Thyroid gland (tissue), 4 donors: ENCODE results near the gene TBC1D2B. TPM values are rescaled to one million over a fixed set of nuclear protein-coding genes. Genes with fewer than 3 reads are reported as not detected.

Experiments used
- DNase-seq, 2 donors: peaks; one replicate each; pipeline ENCODE4 v3.0.0-alpha.2; 2019
- H3K27ac ChIP-seq, 3 donors: fragments of 200-600 bp; sonication (generic); 1 replicate in 2 of 3; 2 replicates in 1 of 3; pipeline ENCODE4 v1.5.1; 2016 to 2019; ENCODE audit warnings: mild to moderate bottlenecking in 1 of 3, moderate library complexity in 1 of 3
- H3K27me3 ChIP-seq: fragments of 200-600 bp; sonication (generic); one replicate; pipeline ENCODE4 v1.5.1; 2019
- H3K36me3 ChIP-seq, 2 donors: fragments of 200-600 bp; sonication (generic); one replicate each; pipeline ENCODE4 v1.5.1; 2016 to 2019
- H3K4me1 ChIP-seq, 2 donors: fragments of 200-600 bp; sonication (generic); one replicate each; pipeline ENCODE4 v1.5.1; 2017 to 2019
- H3K4me3 ChIP-seq, 3 donors: fragments of 200-600 bp; sonication (generic); replicated peaks in 1 of 3; 1 replicate in 2 of 3; 2 replicates in 1 of 3; pipeline ENCODE4 v1.5.1; 2016; ENCODE audit warnings: mild to moderate bottlenecking in 1 of 3
- H3K9me3 ChIP-seq: fragments of 200-600 bp; sonication (generic); one replicate; pipeline ENCODE4 v1.5.1; 2017
- CTCF ChIP-seq, 6 experiments: fragments of 200-600 bp in 3 of 6; fragments of 450-650 bp in 3 of 6; sonication (generic) in 3 of 6; IDR thresholded peaks; one replicate each; pipeline ENCODE4 v1.5.1; 2016 to 2019; ENCODE audit warnings: antibody characterized with exemption in 6 of 6, mild to moderate bottlenecking in 2 of 6, inconsistent platforms in 1 of 6, moderate library complexity in 1 of 6
- POLR2A ChIP-seq, 2 donors: fragments of 450-650 bp; IDR thresholded peaks; one replicate each; pipeline ENCODE4 v1.6.1; 2017; ENCODE audit warnings: antibody characterized with exemption in 2 of 2, mild to moderate bottlenecking in 2 of 2, moderate library complexity in 1 of 2
- WGBS, 2 donors: methylation state at CpG; one replicate each; pipeline ENCODE4 v1.1.5; 2017; 5-methylcytosine and 5-hydroxymethylcytosine counted together
- intact Hi-C: fragments of 100-400 bp; cut with DNase I; formaldehyde crosslinking; loops from one replicate; pipeline ENCODE4 v1.15.1; 2023
- total RNA-seq, 4 donors: library from RNA; depleted of rRNA; stranded (reverse); fragments of >200 nt; gene quantifications; one replicate each; pipeline ENCODE4 v1.2.3, GENCODE V29; 2016

TBC1D2B gene
- total RNA-seq, 4 donors from 2014 or later, result 32.8 to 54.0 (median 40.1) TPM

- 87 to 88% methylated on average over 8 to 9 of the region's 9 CpGs for WGBS, 2 donors
These were observed 20.2 kb upstream of the TBC1D2B start for GRCh38 chr15:78097667-78098066.

DNA sequence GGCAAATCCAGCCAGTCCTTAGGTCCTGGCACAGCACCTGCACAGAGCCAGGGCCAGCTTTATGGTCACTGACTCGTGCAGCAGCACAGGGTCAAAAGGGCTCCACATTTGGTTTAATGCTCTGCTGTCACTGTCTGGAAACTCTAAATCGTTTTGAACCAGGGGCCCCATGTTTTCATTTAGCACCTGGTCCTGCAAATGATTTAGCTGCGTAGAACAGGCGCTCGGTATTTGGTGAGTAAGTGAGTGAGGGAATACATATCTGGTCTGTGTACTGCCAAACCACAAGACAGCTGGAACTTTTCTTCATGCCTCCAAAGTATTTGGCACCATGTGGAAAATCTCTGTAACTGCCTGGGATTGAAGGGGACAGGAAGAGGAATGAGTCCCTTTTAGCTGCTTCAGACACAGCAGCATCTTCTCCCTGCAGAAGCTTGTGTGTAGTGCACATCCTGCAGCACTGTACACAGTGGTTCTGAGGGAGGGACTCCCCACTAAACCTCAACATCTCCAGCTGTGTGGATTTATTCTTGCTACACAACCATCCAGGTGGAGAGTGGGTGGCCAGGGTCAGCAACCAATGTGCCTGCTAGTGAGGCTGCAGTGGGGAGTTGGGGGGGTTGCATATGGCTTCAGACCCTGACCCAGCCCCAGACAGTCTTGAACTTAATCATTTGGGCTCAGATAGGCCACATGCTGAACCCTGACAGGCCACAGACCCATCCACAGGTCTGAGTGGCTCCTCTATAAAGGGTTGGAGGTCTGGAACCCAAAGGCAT is 15.9 kb upstream of the TBC1D2B start:
- WGBS, 2 donors, result 58 to 63% methylated on average over 5 of the region's 5 CpGs
- peaks cover 0 to 11% of the 10 kb centered on the region in 2 donors for H3K4me1 ChIP-seq
- H3K36me3 ChIP-seq, result no peaks in the 10 kb centered on the region
- no peak overlapping the region for H3K27ac ChIP-seq
- no peaks in the 10 kb centered on the region for H3K27me3 ChIP-seq
- DNase-seq, result no peak
- intact Hi-C loops, result no loop called here
- TF ChIP-seq POLR2A (IDR thresholded peaks at IDR 0.05) (no peak), CTCF (IDR thresholded peaks at IDR 0.05) (no peak)
- H3K4me3 ChIP-seq, result no peak overlapping the region
- no peaks in the 10 kb centered on the region for H3K9me3 ChIP-seq

More at GRCh38 chr15:78097667-78098066, 20.2 kb upstream of the TBC1D2B start:
- no peak overlapping the region for H3K4me3 ChIP-seq
- no peaks in the 10 kb centered on the region for H3K9me3 ChIP-seq
- TF ChIP-seq POLR2A (IDR thresholded peaks at IDR 0.05) (no peak), CTCF (IDR thresholded peaks at IDR 0.05) (no peak)
- intact Hi-C loops, result no loop called here
- no peaks in the 10 kb centered on the region for H3K27me3 ChIP-seq
- no peaks in the 10 kb centered on the region for H3K36me3 ChIP-seq
- H3K4me1 ChIP-seq, result peaks cover 0 to under 1% of the 10 kb centered on the region in 2 donors
- DNase-seq, result no peak
- no peak overlapping the region for H3K27ac ChIP-seq

- H3K36me3 ChIP-seq, result no peaks in the 10 kb centered on the region
- no peak within 1 kb of the TSS for H3K4me3 ChIP-seq
- DNase-seq, result peak; percentile 29 to 35
- TF ChIP-seq CTCF (IDR thresholded peaks at IDR 0.05) (no peak), POLR2A (IDR thresholded peaks at IDR 0.05) (no peak)
- H3K27me3 ChIP-seq, result no peaks in the 10 kb centered on the region
- WGBS, 2 donors, result 70 to 78% methylated on average over 6 to 10 of the region's 11 CpGs
- intact Hi-C loops, result no loop called here
- no peaks in the 10 kb centered on the region for H3K9me3 ChIP-seq
- peaks cover 0 to 11% of the 10 kb centered on the region in 2 donors for H3K4me1 ChIP-seq
- no peak within 1 kb of the TSS for H3K27ac ChIP-seq
These were observed 14.9 kb upstream of the TBC1D2B start, which contains the start of gene SH2D7 for GRCh38 chr15:78092261-78093041. TSS of gene SH2D7 (plus strand) at chr15:78092561. CDS start at chr15:78092585, 24 bp downstream.

DNA sequence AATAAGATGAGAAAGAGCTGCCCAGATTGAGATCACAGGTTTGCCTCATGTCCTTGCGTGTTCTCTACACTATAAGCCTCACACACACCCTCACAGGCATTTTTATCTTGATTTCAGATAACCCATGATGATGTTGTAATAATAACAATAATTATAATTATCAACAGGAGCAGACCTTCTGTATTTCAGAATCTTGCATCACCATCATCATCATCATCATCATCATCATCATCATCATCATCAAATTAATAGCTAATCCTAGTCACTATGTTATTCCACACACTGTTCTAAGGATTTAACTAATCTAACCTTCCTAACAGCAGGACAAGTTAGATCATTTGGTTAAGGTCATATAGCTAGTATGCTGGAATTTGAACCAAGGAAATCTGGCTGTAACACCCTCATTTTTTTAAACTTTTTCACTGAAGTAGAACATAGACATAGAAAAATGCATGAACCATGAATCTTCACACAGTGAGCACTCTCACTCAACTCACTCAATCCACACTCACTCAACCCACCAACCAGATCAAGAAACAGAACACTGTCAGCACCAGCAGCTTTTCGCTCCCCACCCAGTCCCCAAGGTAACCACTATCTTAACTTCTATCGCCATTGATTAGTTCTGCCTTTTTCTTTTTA is 13.0 kb upstream of the TBC1D2B start:
- no peak overlapping the region for H3K27ac ChIP-seq
- TF ChIP-seq POLR2A (IDR thresholded peaks at IDR 0.05), result no peak
- no peak for TF ChIP-seq CTCF (IDR thresholded peaks at IDR 0.05)
- H3K4me3 ChIP-seq, result no peak overlapping the region
- H3K27me3 ChIP-seq, result no peaks in the 10 kb centered on the region
- no peak for DNase-seq
- peaks cover 0 to 11% of the 10 kb centered on the region in 2 donors for H3K4me1 ChIP-seq
- no peaks in the 10 kb centered on the region for H3K9me3 ChIP-seq
- H3K36me3 ChIP-seq, result no peaks in the 10 kb centered on the region
- WGBS, 2 donors, result 95% methylated on average over 3 of the region's 3 CpGs
- intact Hi-C loops, result no loop called here
